Mucosa of descending colon (tissue), 3 donors: ENCODE measurements around the gene TMEM240. TPM values are rescaled to one million over a fixed set of nuclear protein-coding genes. Genes with fewer than 3 reads are reported as not detected.
A peak's percentile ranks its signal among the peaks of the same experiment; 100 is the strongest.

Experiments
- ATAC-seq: fragments of 200-7000 bp; cut with Tn5 transposase; one replicate; pipeline ENCODE4 v1.9.1; 2020; ENCODE audit warnings: mild to moderate bottlenecking, moderate library complexity
- DNase-seq, 3 donors: peaks; one replicate each; pipeline ENCODE4 v3.0.0-alpha.2; 2020
- H3K36me3 ChIP-seq: fragments of 200-600 bp; one replicate; pipeline ENCODE4 v1.8.0; 2021; ENCODE audit warnings: low read depth, mild to moderate bottlenecking
- H3K4me1 ChIP-seq: fragments of 200-600 bp; one replicate; pipeline ENCODE4 v1.8.0; 2021; ENCODE audit warnings: low read depth, mild to moderate bottlenecking
- H3K4me3 ChIP-seq: fragments of 200-600 bp; one replicate; pipeline ENCODE4 v1.8.0; 2021; ENCODE audit warnings: mild to moderate bottlenecking
- H3K9me3 ChIP-seq: fragments of 200-600 bp; one replicate; pipeline ENCODE4 v1.8.0; 2021; ENCODE audit warnings: mild to moderate bottlenecking
- intact Hi-C, 2 donors: fragments of 100-400 bp; cut with DNase I in 1 of 2; cut with micrococcal nuclease in 1 of 2; formaldehyde crosslinking; loops; one replicate each; pipeline versions ENCODE4 v1.11.0 to v1.11.1; 2022; cut with DNase I, micrococcal nuclease
- total RNA-seq, 3 donors: library from RNA; stranded (reverse); fragmentation: NEBNext Ultra II Directional in 2 of 3; extraction: Animal tissue kit (Norgen Biotek cat#: 25700) in 2 of 3; gene quantifications; one replicate each; pipeline versions ENCODE4 v1.2.1 to v1.2.4, GENCODE V29; 2021 to 2023
- TF ChIP-seq, protein P1 (sequence below): fragments of 200-600 bp; IDR thresholded peaks from one replicate; pipeline ENCODE4 v1.8.0; 2022; ENCODE audit warnings: antibody characterized with exemption, mild to moderate bottlenecking
- donor health status: DM: no; HTN: no; CAD: no; lungs with moderate emphysema.
- donor health status: DM: no; HTN: no; CAD: no.
- donor health status: DM: no; HTN: yes; CAD: no.

The TMEM240 gene
- total RNA-seq, 3 donors from 2014 or later: 1.5 to 12.2 TPM; not detected in 1

DNA sequence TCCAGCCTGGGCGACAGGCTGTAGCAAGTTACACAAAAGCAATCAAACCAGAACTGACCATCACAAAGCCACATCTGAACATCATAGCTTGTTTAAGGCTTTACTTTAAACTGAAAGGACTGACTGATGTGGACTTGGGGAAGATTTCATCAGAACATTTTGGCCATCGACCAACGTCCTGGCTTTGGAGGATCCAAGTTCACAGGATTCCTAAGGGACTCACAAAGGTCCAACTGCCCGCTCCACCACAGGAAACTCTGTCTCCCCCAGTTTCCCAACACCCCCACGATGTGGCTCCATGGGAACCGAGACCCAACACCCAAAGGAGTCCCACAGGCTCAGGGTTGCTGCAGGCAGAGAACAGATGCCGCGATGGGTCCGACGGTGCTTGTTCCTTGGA is 24.9 kb upstream of the TMEM240 start:
- intact Hi-C loops: no loop called here
- TF ChIP-seq, protein P1, sequence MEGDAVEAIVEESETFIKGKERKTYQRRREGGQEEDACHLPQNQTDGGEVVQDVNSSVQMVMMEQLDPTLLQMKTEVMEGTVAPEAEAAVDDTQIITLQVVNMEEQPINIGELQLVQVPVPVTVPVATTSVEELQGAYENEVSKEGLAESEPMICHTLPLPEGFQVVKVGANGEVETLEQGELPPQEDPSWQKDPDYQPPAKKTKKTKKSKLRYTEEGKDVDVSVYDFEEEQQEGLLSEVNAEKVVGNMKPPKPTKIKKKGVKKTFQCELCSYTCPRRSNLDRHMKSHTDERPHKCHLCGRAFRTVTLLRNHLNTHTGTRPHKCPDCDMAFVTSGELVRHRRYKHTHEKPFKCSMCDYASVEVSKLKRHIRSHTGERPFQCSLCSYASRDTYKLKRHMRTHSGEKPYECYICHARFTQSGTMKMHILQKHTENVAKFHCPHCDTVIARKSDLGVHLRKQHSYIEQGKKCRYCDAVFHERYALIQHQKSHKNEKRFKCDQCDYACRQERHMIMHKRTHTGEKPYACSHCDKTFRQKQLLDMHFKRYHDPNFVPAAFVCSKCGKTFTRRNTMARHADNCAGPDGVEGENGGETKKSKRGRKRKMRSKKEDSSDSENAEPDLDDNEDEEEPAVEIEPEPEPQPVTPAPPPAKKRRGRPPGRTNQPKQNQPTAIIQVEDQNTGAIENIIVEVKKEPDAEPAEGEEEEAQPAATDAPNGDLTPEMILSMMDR: no peak
- peaks cover 6% of the 10 kb centered on the region for H3K36me3 ChIP-seq
- no peaks in the 10 kb centered on the region for H3K9me3 ChIP-seq
- H3K4me3 ChIP-seq: no peak overlapping the region
- no peak for ATAC-seq
- no peaks in the 10 kb centered on the region for H3K4me1 ChIP-seq
- DNase-seq: no peak

- Histone ChIP-seq H3K36me3 (peaks cover 6% of the 10 kb centered on the region), H3K4me1 (no peaks in the 10 kb centered on the region), H3K9me3 (no peaks in the 10 kb centered on the region), H3K4me3 (no peak overlapping the region)
- TF ChIP-seq, protein P1: no peak
- DNase-seq (no peak), ATAC-seq (no peak)
- intact Hi-C loops: no loop called here
Measured at GRCh38 chr1:1564268-1564667, 23.8 kb upstream of the TMEM240 start.

DNA sequence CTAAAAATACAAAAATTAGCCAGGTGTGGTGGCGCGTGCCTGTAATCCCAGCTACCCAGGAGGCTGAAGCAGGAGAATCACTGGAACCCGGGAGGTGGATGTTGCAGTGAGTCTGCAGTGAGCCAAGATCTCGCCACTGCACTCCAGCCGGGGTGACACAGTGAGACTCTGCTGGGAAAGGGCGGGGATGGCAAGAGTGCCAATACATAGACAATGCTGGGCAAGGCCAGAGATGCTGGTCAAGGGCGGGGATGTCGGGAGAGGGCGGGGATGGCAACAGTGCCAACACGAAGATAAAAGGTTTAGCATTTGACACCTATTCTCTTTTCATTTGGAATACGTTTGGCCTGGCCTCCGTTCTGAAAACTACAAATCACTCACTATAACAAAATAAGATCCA is 23.3 kb upstream of the TMEM240 start:
- intact Hi-C loops: no loop called here
- ATAC-seq: peak; percentile 30
- H3K4me3 ChIP-seq: no peak overlapping the region
- H3K36me3 ChIP-seq: peaks cover 6% of the 10 kb centered on the region
- DNase-seq: no peak
- H3K4me1 ChIP-seq: no peaks in the 10 kb centered on the region
- no peaks in the 10 kb centered on the region for H3K9me3 ChIP-seq
- TF ChIP-seq, protein P1: no peak

DNA sequence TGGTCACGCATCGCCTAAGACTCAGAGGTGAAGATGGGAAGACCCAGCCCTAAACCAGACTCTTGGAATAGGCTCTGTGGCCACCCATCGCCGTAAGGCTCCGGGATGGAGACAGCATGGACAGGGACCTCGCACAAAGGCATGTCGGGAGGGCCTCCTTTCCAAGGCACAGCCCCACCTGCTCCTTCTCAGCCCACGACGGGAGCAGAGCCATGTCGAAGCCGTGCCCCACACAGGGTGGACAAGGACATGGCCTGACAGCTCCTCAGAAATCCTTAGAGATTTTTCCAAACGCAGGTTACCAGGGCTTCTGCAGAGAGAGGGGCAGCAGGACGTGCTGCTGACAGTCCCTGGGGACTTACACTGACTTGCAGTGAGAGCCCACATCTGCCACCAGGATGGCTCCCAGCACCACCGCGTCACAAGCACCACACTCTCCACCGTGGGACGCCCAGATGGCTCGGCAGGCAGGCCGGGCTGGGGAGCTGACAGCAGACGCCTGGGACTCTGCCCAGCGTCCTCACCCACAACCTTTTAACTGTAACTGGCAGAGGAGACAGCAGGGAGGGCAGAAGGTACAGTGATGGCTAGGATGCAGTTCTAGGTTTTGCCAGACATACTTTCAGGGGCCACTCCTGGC is 22.3 kb upstream of the TMEM240 start:
- Histone ChIP-seq H3K4me3 (no peak overlapping the region), H3K4me1 (no peaks in the 10 kb centered on the region), H3K36me3 (peaks cover 6% of the 10 kb centered on the region), H3K9me3 (no peaks in the 10 kb centered on the region)
- ATAC-seq (no peak), DNase-seq (no peak)
- TF ChIP-seq, protein P1: no peak
- intact Hi-C loops: no loop called here

- Histone ChIP-seq H3K36me3 (peaks cover 6% of the 10 kb centered on the region), H3K4me3 (no peak overlapping the region), H3K9me3 (no peaks in the 10 kb centered on the region), H3K4me1 (no peaks in the 10 kb centered on the region)
- TF ChIP-seq, protein P1: no peak
- ATAC-seq (no peak), DNase-seq (no peak)
- intact Hi-C loops: no loop called here
Measured at GRCh38 chr1:1561801-1562470, 21.5 kb upstream of the TMEM240 start.
